ENCODE measurements around the gene DSG2. TPM values are rescaled to one million over a fixed set of nuclear protein-coding genes. Genes with fewer than 3 reads are reported as not detected.

DSG2 gene
- total RNA-seq, 1 donor from 2014 or later = 1.4 TPM

DNA sequence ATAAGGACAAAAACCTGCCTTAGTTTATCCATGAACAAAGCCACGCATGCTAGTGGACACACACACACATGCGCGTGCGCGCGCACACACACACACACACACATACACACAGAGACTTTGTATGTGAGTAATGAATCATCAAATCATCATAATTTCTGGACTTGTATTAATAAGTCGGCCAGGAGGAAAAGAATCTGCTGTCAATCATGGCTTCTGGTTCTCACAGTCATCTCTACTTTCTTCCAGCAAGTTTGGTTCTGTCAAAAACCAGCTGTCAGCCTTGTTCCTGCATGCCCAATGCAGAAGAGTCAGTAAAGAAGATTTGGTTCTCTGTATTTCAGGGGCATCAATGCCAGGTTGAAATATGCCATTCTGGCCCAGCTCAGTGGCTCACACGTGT lies 92.6 kb downstream of the DSG2 start:
- Mint-ChIP-seq H3K9me3 (no peaks in the 10 kb centered on the region), H3K4me3 (ENCODE audit: low read depth) (no peak overlapping the region), H3K4me1 (ENCODE audit: low read depth) (no peaks in the 10 kb centered on the region), H3K36me3 (ENCODE audit: low read depth) (no peaks in the 10 kb centered on the region), H3K27ac (no peak overlapping the region), H3K27me3 (ENCODE audit: low read depth) (peaks cover 6% of the 10 kb centered on the region)
- DNase-seq (ENCODE audit: low spot score) = no peak
- intact Hi-C loops (cut with micrococcal nuclease) = no loop called here

DNA sequence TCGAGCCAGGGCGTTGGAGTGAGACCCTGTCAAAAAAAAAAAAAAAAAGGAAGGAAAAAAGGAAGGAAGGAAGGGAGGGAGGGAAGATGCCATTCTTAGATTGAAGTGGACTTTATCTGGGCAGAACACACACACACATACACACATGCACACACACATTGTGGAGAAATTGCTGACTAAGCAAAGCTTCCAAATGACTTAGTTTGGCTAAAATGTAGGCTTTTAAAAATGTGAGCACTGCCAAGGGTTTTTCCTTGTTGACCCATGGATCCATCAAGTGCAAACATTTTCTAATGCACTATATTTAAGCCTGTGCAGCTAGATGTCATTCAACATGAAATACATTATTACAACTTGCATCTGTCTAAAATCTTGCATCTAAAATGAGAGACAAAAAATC lies 93.1 kb downstream of the DSG2 start:
- DNase-seq (ENCODE audit: low spot score) = no peak
- Mint-ChIP-seq H3K9me3 (no peaks in the 10 kb centered on the region), H3K4me3 (ENCODE audit: low read depth) (no peak overlapping the region), H3K27me3 (ENCODE audit: low read depth) (peaks cover 6% of the 10 kb centered on the region), H3K27ac (no peak overlapping the region), H3K4me1 (ENCODE audit: low read depth) (no peaks in the 10 kb centered on the region), H3K36me3 (ENCODE audit: low read depth) (no peaks in the 10 kb centered on the region)
- intact Hi-C loops (cut with micrococcal nuclease) = no loop called here

DNA sequence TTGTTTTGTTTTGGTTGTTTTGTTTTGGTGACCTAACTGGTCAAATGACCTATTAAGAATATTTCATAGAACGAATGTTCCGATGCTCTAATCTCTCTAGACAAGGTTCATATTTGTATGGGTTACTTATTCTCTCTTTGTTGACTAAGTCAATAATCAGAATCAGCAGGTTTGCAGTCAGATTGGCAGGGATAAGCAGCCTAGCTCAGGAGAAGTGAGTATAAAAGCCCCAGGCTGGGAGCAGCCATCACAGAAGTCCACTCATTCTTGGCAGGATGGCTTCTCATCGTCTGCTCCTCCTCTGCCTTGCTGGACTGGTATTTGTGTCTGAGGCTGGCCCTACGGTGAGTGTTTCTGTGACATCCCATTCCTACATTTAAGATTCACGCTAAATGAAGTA lies 93.7 kb downstream of the DSG2 start, which contains the start of gene TTR:
Gene TTR, plus strand, starts transcription at position 250 of the 400 bp plus-strand sequence. Its CDS starts 26 bp downstream, at position 276.
- no peak for DNase-seq (ENCODE audit: low spot score)
- Mint-ChIP-seq H3K27ac (no peak within 1 kb of the TSS), H3K4me3 (ENCODE audit: low read depth) (no peak within 1 kb of the TSS), H3K9me3 (no peaks in the 10 kb centered on the region), H3K27me3 (ENCODE audit: low read depth) (peaks cover 7% of the 10 kb centered on the region), H3K36me3 (ENCODE audit: low read depth) (no peaks in the 10 kb centered on the region), H3K4me1 (ENCODE audit: low read depth) (no peaks in the 10 kb centered on the region)
- intact Hi-C loops (cut with micrococcal nuclease) = no loop called here

DNA sequence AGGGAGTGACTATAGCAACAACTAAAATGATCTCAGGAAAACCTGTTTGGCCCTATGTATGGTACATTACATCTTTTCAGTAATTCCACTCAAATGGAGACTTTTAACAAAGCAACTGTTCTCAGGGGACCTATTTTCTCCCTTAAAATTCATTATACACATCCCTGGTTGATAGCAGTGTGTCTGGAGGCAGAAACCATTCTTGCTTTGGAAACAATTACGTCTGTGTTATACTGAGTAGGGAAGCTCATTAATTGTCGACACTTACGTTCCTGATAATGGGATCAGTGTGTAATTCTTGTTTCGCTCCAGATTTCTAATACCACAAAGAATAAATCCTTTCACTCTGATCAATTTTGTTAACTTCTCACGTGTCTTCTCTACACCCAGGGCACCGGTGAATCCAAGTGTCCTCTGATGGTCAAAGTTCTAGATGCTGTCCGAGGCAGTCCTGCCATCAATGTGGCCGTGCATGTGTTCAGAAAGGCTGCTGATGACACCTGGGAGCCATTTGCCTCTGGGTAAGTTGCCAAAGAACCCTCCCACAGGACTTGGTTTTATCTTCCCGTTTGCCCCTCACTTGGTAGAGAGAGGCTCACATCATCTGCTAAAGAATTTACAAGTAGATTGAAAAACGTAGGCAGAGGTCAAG lies 94.7 kb downstream of the DSG2 start:
- H3K9me3 Mint-ChIP-seq = no peaks in the 10 kb centered on the region
- no peak overlapping the region for H3K4me3 Mint-ChIP-seq (ENCODE audit: low read depth)
- intact Hi-C loops (cut with micrococcal nuclease) = no loop called here
- no peaks in the 10 kb centered on the region for H3K36me3 Mint-ChIP-seq (ENCODE audit: low read depth)
- H3K27me3 Mint-ChIP-seq (ENCODE audit: low read depth) = peaks cover 8% of the 10 kb centered on the region
- no peak overlapping the region for H3K27ac Mint-ChIP-seq
- no peaks in the 10 kb centered on the region for H3K4me1 Mint-ChIP-seq (ENCODE audit: low read depth)
- no peak for DNase-seq (ENCODE audit: low spot score)

DNA sequence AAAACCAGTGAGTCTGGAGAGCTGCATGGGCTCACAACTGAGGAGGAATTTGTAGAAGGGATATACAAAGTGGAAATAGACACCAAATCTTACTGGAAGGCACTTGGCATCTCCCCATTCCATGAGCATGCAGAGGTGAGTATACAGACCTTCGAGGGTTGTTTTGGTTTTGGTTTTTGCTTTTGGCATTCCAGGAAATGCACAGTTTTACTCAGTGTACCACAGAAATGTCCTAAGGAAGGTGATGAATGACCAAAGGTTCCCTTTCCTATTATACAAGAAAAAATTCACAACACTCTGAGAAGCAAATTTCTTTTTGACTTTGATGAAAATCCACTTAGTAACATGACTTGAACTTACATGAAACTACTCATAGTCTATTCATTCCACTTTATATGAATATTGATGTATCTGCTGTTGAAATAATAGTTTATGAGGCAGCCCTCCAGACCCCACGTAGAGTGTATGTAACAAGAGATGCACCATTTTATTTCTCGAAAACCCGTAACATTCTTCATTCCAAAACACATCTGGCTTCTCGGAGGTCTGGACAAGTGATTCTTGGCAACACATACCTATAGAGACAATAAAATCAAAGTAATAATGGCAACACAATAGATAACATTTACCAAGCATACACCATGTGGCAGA lies 97.3 kb downstream of the DSG2 start:
- no peak overlapping the region for H3K27ac Mint-ChIP-seq
- intact Hi-C loops (cut with micrococcal nuclease) = no loop called here
- no peaks in the 10 kb centered on the region for H3K9me3 Mint-ChIP-seq
- H3K36me3 Mint-ChIP-seq (ENCODE audit: low read depth) = no peaks in the 10 kb centered on the region
- H3K27me3 Mint-ChIP-seq (ENCODE audit: low read depth) = peaks cover 8% of the 10 kb centered on the region
- H3K4me1 Mint-ChIP-seq (ENCODE audit: low read depth) = no peaks in the 10 kb centered on the region
- no peak overlapping the region for H3K4me3 Mint-ChIP-seq (ENCODE audit: low read depth)
- no peak for DNase-seq (ENCODE audit: low spot score)

DNA sequence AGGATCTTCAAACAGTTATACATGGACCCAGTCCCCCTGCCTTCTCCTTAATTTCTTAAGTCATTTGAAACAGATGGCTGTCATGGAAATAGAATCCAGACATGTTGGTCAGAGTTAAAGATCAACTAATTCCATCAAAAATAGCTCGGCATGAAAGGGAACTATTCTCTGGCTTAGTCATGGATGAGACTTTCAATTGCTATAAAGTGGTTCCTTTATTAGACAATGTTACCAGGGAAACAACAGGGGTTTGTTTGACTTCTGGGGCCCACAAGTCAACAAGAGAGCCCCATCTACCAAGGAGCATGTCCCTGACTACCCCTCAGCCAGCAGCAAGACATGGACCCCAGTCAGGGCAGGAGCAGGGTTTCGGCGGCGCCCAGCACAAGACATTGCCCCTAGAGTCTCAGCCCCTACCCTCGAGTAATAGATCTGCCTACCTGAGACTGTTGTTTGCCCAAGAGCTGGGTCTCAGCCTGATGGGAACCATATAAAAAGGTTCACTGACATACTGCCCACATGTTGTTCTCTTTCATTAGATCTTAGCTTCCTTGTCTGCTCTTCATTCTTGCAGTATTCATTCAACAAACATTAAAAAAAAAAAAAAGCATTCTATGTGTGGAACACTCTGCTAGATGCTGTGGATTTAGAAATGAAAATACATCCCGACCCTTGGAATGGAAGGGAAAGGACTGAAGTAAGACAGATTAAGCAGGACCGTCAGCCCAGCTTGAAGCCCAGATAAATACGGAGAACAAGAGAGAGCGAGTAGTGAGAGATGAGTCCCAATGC lies 98.3 kb downstream of the DSG2 start:
- Mint-ChIP-seq H3K36me3 (ENCODE audit: low read depth) (no peaks in the 10 kb centered on the region), H3K4me3 (ENCODE audit: low read depth) (no peak overlapping the region), H3K9me3 (no peaks in the 10 kb centered on the region), H3K27ac (no peak overlapping the region), H3K27me3 (ENCODE audit: low read depth) (peaks cover 5% of the 10 kb centered on the region), H3K4me1 (ENCODE audit: low read depth) (no peaks in the 10 kb centered on the region)
- intact Hi-C loops (cut with micrococcal nuclease) = no loop called here
- DNase-seq (ENCODE audit: low spot score) = no peak

DNA sequence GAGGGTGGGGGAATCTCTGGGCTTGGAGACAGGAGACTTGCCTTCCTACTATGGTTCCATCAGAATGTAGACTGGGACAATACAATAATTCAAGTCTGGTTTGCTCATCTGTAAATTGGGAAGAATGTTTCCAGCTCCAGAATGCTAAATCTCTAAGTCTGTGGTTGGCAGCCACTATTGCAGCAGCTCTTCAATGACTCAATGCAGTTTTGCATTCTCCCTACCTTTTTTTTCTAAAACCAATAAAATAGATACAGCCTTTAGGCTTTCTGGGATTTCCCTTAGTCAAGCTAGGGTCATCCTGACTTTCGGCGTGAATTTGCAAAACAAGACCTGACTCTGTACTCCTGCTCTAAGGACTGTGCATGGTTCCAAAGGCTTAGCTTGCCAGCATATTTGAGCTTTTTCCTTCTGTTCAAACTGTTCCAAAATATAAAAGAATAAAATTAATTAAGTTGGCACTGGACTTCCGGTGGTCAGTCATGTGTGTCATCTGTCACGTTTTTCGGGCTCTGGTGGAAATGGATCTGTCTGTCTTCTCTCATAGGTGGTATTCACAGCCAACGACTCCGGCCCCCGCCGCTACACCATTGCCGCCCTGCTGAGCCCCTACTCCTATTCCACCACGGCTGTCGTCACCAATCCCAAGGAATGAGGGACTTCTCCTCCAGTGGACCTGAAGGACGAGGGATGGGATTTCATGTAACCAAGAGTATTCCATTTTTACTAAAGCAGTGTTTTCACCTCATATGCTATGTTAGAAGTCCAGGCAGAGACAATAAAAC lies 100.2 kb downstream of the DSG2 start:
- H3K9me3 Mint-ChIP-seq = no peaks in the 10 kb centered on the region
- peaks cover 4% of the 10 kb centered on the region for H3K27me3 Mint-ChIP-seq (ENCODE audit: low read depth)
- no peaks in the 10 kb centered on the region for H3K36me3 Mint-ChIP-seq (ENCODE audit: low read depth)
- DNase-seq (ENCODE audit: low spot score) = no peak
- peaks cover under 1% of the 10 kb centered on the region for H3K4me1 Mint-ChIP-seq (ENCODE audit: low read depth)
- intact Hi-C loops (cut with micrococcal nuclease) = no loop called here
- H3K4me3 Mint-ChIP-seq (ENCODE audit: low read depth) = no peak overlapping the region
- H3K27ac Mint-ChIP-seq = no peak overlapping the region

Other genes with a start within 250 kb of the DSG2 start
- gene DSG1, start 180.0 kb upstream of the DSG2 start, total RNA-seq = not detected in 2 replicates
- gene DSG4, start 121.4 kb upstream of the DSG2 start, total RNA-seq = not detected in 2 replicates
- not detected in 2 replicates for gene DSG3, start 50.4 kb upstream of the DSG2 start, total RNA-seq
- gene TTR, start 93.7 kb downstream of the DSG2 start, total RNA-seq = not detected in 2 replicates
- gene B4GALT6, start 186.4 kb downstream of the DSG2 start, total RNA-seq = 4.2 and 4.3 TPM in 2 replicates

All from activated T-helper 2 cell treated with anti-CD3 and anti-CD28 coated beads, Interferon-gamma antibody, Interleukin-2, Interleukin-4, amounts not matched to agents 10 μg/mL and 5 μg/mL and 100 μg/mL, durations not matched to agents 14 hours and 24 hours and 36 hours (primary cell).